ENCODE data around the gene HTRA1.

GRCh38 chr10:122445904-122446303 lies 15.4 kb upstream of the HTRA1 start:
- TF ChIP-seq YY1 (IDR thresholded peaks at IDR 0.05; ENCODE audit: insufficient read depth, insufficient read length) (no peak), SUZ12 (IDR thresholded peaks at IDR 0.05; ENCODE audit: extremely low read depth, insufficient read depth, insufficient read length) (no peak)

Data from NT2/D1 (cell line).